Natural killer cell (primary cell): ENCODE data around the gene KIF11. TPM values are rescaled to one million over a fixed set of nuclear protein-coding genes. Genes with fewer than 3 reads are reported as not detected.
A peak's percentile ranks its signal among the peaks of the same experiment; 100 is the strongest.

Experiments
- ATAC-seq, 3 donors: fragments of 150-1000 bp in 2 of 3; fragments of 200-7000 bp in 1 of 3; cut with Tn5 transposase; 1 replicate in 1 of 3; 2 replicates in 2 of 3; pipeline ENCODE4 v1.10.0; 2021; ENCODE audit warnings: mild to moderate bottlenecking in 2 of 3, moderate library complexity in 2 of 3
- DNase-seq, 2 donors: peaks; one replicate each; pipeline versions ENCODE4 v3.0.0 to v3.0.0-alpha.2; 2013 to 2021; ENCODE audit warnings: mixed read lengths in 1 of 2
- H3K27ac ChIP-seq: one replicate; pipeline ENCODE4 v1.5.1; 2013; ENCODE audit warnings: mild to moderate bottlenecking, low read length
- H3K27me3 ChIP-seq: one replicate; pipeline ENCODE4 v1.6.1; 2013; ENCODE audit warnings: low read length; ENCODE audit not compliant: control insufficient read depth, insufficient read depth
- H3K36me3 ChIP-seq: one replicate; pipeline ENCODE4 v1.6.1; 2013; ENCODE audit warnings: low read length; ENCODE audit not compliant: control insufficient read depth, insufficient read depth
- H3K4me1 ChIP-seq: one replicate; pipeline ENCODE4 v1.6.1; 2013; ENCODE audit warnings: low read length; ENCODE audit not compliant: control insufficient read depth, insufficient read depth
- H3K4me3 ChIP-seq: one replicate; pipeline ENCODE4 v1.5.1; 2013; ENCODE audit warnings: low read length
- H3K9me3 ChIP-seq: one replicate; pipeline ENCODE4 v1.6.1; 2013; ENCODE audit warnings: low read length; ENCODE audit not compliant: control insufficient read depth, insufficient read depth
- H3K27ac Mint-ChIP-seq, 2 donors: one replicate each; pipeline ENCODE4 v1.8.0; 2022; ENCODE audit warnings: mild to moderate bottlenecking in 2 of 2, mixed read lengths in 2 of 2, moderate library complexity in 1 of 2
- H3K27me3 Mint-ChIP-seq, 2 donors: one replicate each; pipeline ENCODE4 v1.8.0; 2022; ENCODE audit warnings: low read depth in 2 of 2, mixed read lengths in 2 of 2
- H3K36me3 Mint-ChIP-seq: one replicate; pipeline ENCODE4 v1.8.0; 2022; ENCODE audit warnings: mixed read lengths
- H3K4me1 Mint-ChIP-seq, 2 donors: one replicate each; pipeline ENCODE4 v1.8.0; 2022; ENCODE audit warnings: mixed read lengths in 2 of 2
- H3K4me3 Mint-ChIP-seq: one replicate; pipeline ENCODE4 v1.8.0; 2022; ENCODE audit warnings: mild to moderate bottlenecking, moderate library complexity, mixed read lengths
- H3K9me3 Mint-ChIP-seq, 2 donors: one replicate each; pipeline ENCODE4 v1.8.0; 2022; ENCODE audit warnings: mixed read lengths in 2 of 2
- CTCF ChIP-seq: fragments of 200-600 bp; IDR thresholded peaks from one replicate; pipeline ENCODE4 v1.8.0; 2022; ENCODE audit warnings: antibody characterized with exemption
- WGBS: methylation state at CpG from one replicate; pipeline ENCODE4 v1.1.7; 2013; ENCODE audit warnings: missing lambda C conversion rate; ENCODE audit not compliant: insufficient coverage; 5-methylcytosine and 5-hydroxymethylcytosine counted together
- intact Hi-C: fragments of 100-400 bp; cut with micrococcal nuclease; formaldehyde crosslinking; loops from one replicate; pipeline ENCODE4 v1.14.2; 2022
- total RNA-seq, 4 donors: library from RNA; stranded (reverse); fragments of 120-200 nt in 1 of 4; gene quantifications; one replicate each; pipeline versions ENCODE4 v1.2.3 to v1.2.4, GENCODE V29; 2013 to 2022

KIF11 gene
- total RNA-seq, 3 donors from 2014 or later (not counting 1 experiment from before 2014, with no cell fraction given): 1.3 to 2.4 (median 1.9) TPM

GRCh38 chr10:92696606-92697383, 103.9 kb downstream of the KIF11 start:
- H3K4me1 ChIP-seq: peaks cover 29% of the 10 kb centered on the region

GRCh38 chr10:92697663-92698511, 105.0 kb downstream of the KIF11 start:
- Mint-ChIP-seq H3K27ac (no peak overlapping the region), H3K4me3 (peak overlapping the region; percentile 72), H3K9me3 (no peaks in the 10 kb centered on the region), H3K36me3 (no peaks in the 10 kb centered on the region), H3K27me3 (peaks cover 41 to 46% of the 10 kb centered on the region in 2 donors), H3K4me1 (peaks cover 25% of the 10 kb centered on the region in 2 donors)
- WGBS: 68% methylated on average over 5 of the region's 7 CpGs
- peaks cover 24% of the 10 kb centered on the region for H3K4me1 ChIP-seq
- H3K36me3 ChIP-seq: peaks cover 7% of the 10 kb centered on the region
- ATAC-seq: peak in 2 of 3 donors; percentile 6 to 49
- no peak for TF ChIP-seq CTCF
- DNase-seq: peak in 1 of 2 donors; percentile 26
- intact Hi-C loops: no loop called here
- H3K27ac ChIP-seq: no peak overlapping the region
- H3K4me3 ChIP-seq: no peak overlapping the region
- peaks cover 38% of the 10 kb centered on the region for H3K27me3 ChIP-seq
- H3K9me3 ChIP-seq: no peaks in the 10 kb centered on the region

More at GRCh38 chr10:92696606-92697383, 103.9 kb downstream of the KIF11 start:
- H3K27me3 ChIP-seq: peaks cover 37% of the 10 kb centered on the region
- no peak overlapping the region for H3K4me3 ChIP-seq
- H3K9me3 ChIP-seq: no peaks in the 10 kb centered on the region
- Mint-ChIP-seq H3K4me1 (peaks cover 36% of the 10 kb centered on the region in 2 donors), H3K27me3 (peaks cover 44 to 46% of the 10 kb centered on the region in 2 donors), H3K4me3 (no peak overlapping the region), H3K27ac (no peak overlapping the region), H3K36me3 (no peaks in the 10 kb centered on the region), H3K9me3 (no peaks in the 10 kb centered on the region)
- peaks cover 7% of the 10 kb centered on the region for H3K36me3 ChIP-seq
- WGBS: 84% methylated on average over 7 of the region's 7 CpGs
- H3K27ac ChIP-seq: no peak overlapping the region
- DNase-seq (no peak), ATAC-seq (no peak)
- intact Hi-C loops: no loop called here
- TF ChIP-seq CTCF: no peak

GRCh38 chr10:92699193-92699517, 106.2 kb downstream of the KIF11 start:
- Mint-ChIP-seq H3K4me1 (peaks cover 25% of the 10 kb centered on the region in 2 donors), H3K27me3 (peaks cover 49 to 52% of the 10 kb centered on the region in 2 donors), H3K36me3 (no peaks in the 10 kb centered on the region), H3K27ac (no peak overlapping the region), H3K9me3 (no peaks in the 10 kb centered on the region), H3K4me3 (peak overlapping the region; percentile 76)
- peak overlapping the region; percentile 43 for H3K4me3 ChIP-seq
- peaks cover 38% of the 10 kb centered on the region for H3K27me3 ChIP-seq
- H3K9me3 ChIP-seq: no peaks in the 10 kb centered on the region
- peaks cover 6% of the 10 kb centered on the region for H3K36me3 ChIP-seq
- H3K4me1 ChIP-seq: peaks cover 24% of the 10 kb centered on the region
- ATAC-seq: no peak
- TF ChIP-seq CTCF: no peak
- H3K27ac ChIP-seq: no peak overlapping the region
- 0% methylated on average over 3 of the region's 3 CpGs for WGBS
- intact Hi-C loops: no loop called here
- no peak for DNase-seq
